ENCODE data around the gene TMEM181.
"Not testable (repeated sequence)": the region's sequence is repeated elsewhere in the genome, so short reads cannot be mapped to it uniquely, and the experiment has no call there.

- TF ChIP-seq CTCF (IDR thresholded peaks at IDR 0.05; ENCODE audit: poor library complexity); EZH2 (IDR thresholded peaks at IDR 0.05; ENCODE audit: borderline replicate concordance); EZH2phosphoT487 (IDR thresholded peaks at IDR 0.05; ENCODE audit: low read depth, severe bottlenecking, unreplicated experiment): not testable (repeated sequence)
Measured at GRCh38 chr6:158527858-158528257, 32.0 kb upstream of the TMEM181 start.
